Adrenal gland (tissue), 12 donors: Measurements from ENCODE around the gene PDIA3. TPM values are rescaled to one million over a fixed set of nuclear protein-coding genes. Genes with fewer than 3 reads are reported as not detected.
"Not testable (repeated sequence)": the region's sequence is repeated elsewhere in the genome, so short reads cannot be mapped to it uniquely, and the experiment has no call there.

ENCODE experiments used
- DNase-seq, 7 donors: peaks; one replicate each; pipeline ENCODE4 v3.0.0-alpha.2; 2019 to 2020
- H3K27ac ChIP-seq, 5 donors: fragments of 200-600 bp; sonication (generic) in 4 of 5; 1 replicate in 3 of 5; 2 replicates in 2 of 5; pipeline versions ENCODE4 v1.5.1 to v1.8.0; 2016 to 2020; ENCODE audit warnings: mild to moderate bottlenecking in 1 of 5
- H3K27me3 ChIP-seq: fragments of 200-600 bp; 2 replicates; pipeline ENCODE4 v1.8.0; 2021
- H3K36me3 ChIP-seq, 2 donors: fragments of 200-600 bp; replicated peaks in 1 of 2; 1 replicate in 1 of 2; 2 replicates in 1 of 2; pipeline versions ENCODE4 v1.5.1 to v1.8.0; 2018 to 2022
- H3K4me1 ChIP-seq, 2 donors: fragments of 200-600 bp; replicated peaks in 1 of 2; 1 replicate in 1 of 2; 2 replicates in 1 of 2; pipeline versions ENCODE4 v1.5.1 to v1.8.0; 2018 to 2021
- H3K4me3 ChIP-seq, 4 donors: fragments of 200-600 bp; sonication (generic) in 3 of 4; one replicate each; pipeline ENCODE4 v1.5.1; 2016 to 2018
- H3K9me3 ChIP-seq, 3 donors: fragments of 200-600 bp; sonication (generic) in 1 of 3; replicated peaks in 1 of 3; 1 replicate in 2 of 3; 2 replicates in 1 of 3; pipeline versions ENCODE4 v1.5.1 to v1.8.0; 2016 to 2021
- CTCF ChIP-seq, 6 experiments: fragments of 450-650 bp in 4 of 6; fragments of 200-600 bp in 2 of 6; sonication (generic) in 1 of 6; IDR thresholded peaks; 1 replicate in 5 of 6; 2 replicates in 1 of 6; pipeline versions ENCODE4 v1.5.1 to v1.8.0; 2016 to 2021; ENCODE audit warnings: antibody characterized with exemption in 6 of 6, mild to moderate bottlenecking in 2 of 6, moderate library complexity in 1 of 6
- POLR2A ChIP-seq, 2 donors: fragments of 450-650 bp; IDR thresholded peaks; one replicate each; pipeline ENCODE4 v1.6.1; 2017; ENCODE audit warnings: antibody characterized with exemption in 2 of 2, mild to moderate bottlenecking in 2 of 2, moderate library complexity in 1 of 2
- WGBS, 4 donors: extraction: QIAGEN DNeasy Blood & Tissue Kit in 2 of 4; methylation state at CpG; one replicate each; pipeline versions ENCODE4 v1.1.5 to v1.1.7; 2013 to 2017; 5-methylcytosine and 5-hydroxymethylcytosine counted together
- intact Hi-C, 2 donors: fragments of 100-400 bp; cut with DNase I; formaldehyde crosslinking; loops; one replicate each; pipeline versions ENCODE4 v1.14.1 to v1.15.0; 2022 to 2023
- polyA plus RNA-seq, 3 donors: library from polyadenylated mRNA; stranded (reverse); fragments of 200-250 nt in 2 of 3; fragments of 350-450 nt in 1 of 3; fragmentation: Illumina TruSeq in 1 of 3; extraction: RNeasy Lipid Tissue Mini Kit (QIAGEN cat#74804) in 1 of 3; gene quantifications; one replicate each; pipeline ENCODE4 v1.2.3, GENCODE V29; 2013 to 2014
- total RNA-seq, 9 donors: library from RNA; depleted of rRNA in 4 of 9; stranded (reverse); fragments of >200 nt in 4 of 9; fragments of 120-200 nt in 1 of 9; fragmentation: NEBNext Ultra II Directional in 1 of 9; extraction: Animal tissue kit (Norgen Biotek cat#: 25700) in 1 of 9; gene quantifications; one replicate each; pipeline versions ENCODE4 v1.1.0 to v1.2.4, GENCODE V29; 2013 to 2023
- donor health status: healthy with polysubstance abuse.
- donor health status: Bipolar disorder and iron deficiency.
- donor health status: DM: yes; HTN: yes; CAD: no.
- donor health status: DM: no; HTN: no; CAD: no.
- donor health status: DM: no; HTN: no; CAD: no.
- donor health status: DM: yes; HTN: yes; CAD: no.

Gene PDIA3
- total and polyA plus RNA-seq, 12 donors, result 92.7 to 727 (median 201) TPM

- Histone ChIP-seq H3K27me3 (no peaks in the 10 kb centered on the region), H3K4me1 (no peaks in the 10 kb centered on the region), H3K36me3 (no peaks in the 10 kb centered on the region), H3K27ac (no peak overlapping the region), H3K4me3 (no peak overlapping the region), H3K9me3 (no peaks in the 10 kb centered on the region)
- no peak for DNase-seq
- 77 to 90% (median 89%) methylated on average over 6 of the region's 6 CpGs for WGBS, 4 donors
- intact Hi-C loops, result no loop called here
- TF ChIP-seq POLR2A (IDR thresholded peaks at IDR 0.05) (no peak), CTCF (IDR thresholded peaks at IDR 0.05) (no peak)
These were observed 10.8 kb upstream of the PDIA3 start for GRCh38 chr15:43735416-43735815.

DNA sequence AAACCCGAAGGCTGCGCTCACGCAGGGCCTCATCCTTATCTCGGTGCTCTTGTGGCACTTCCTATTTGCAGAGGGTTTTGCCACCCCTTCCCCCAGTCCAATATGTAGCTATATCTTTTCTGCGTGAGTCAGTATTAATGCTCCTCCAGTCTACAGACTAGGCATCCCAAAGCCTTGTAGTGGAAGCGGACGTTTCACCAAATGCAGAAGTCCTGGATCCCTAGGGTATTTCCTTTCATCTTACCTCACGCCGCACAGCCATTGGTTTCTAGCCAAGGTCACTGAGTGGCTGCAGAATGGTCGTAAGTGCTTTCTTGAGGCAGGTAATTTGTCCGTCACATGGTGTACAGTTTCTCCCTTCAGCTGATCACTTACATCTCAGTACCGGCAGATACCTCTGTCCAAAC lies 668 bp downstream of the PDIA3 start:
- peaks cover 16 to 44% of the 10 kb centered on the region in 2 donors for H3K4me1 ChIP-seq
- H3K9me3 ChIP-seq, H3K36me3 ChIP-seq, intact Hi-C loops, H3K27me3 ChIP-seq: not testable (repeated sequence)
- peak overlapping the region; percentile 64 to 98 (median 84) for H3K4me3 ChIP-seq
- DNase-seq, result peak in 3 of 7 donors; percentile 16 to 61 (median 21)
- 0 to 2% (median 1%) methylated on average over 3 to 12 of the region's 12 CpGs for WGBS, 4 donors
- H3K27ac ChIP-seq, result peak overlapping the region; percentile 81 to 98 (median 95)

DNA sequence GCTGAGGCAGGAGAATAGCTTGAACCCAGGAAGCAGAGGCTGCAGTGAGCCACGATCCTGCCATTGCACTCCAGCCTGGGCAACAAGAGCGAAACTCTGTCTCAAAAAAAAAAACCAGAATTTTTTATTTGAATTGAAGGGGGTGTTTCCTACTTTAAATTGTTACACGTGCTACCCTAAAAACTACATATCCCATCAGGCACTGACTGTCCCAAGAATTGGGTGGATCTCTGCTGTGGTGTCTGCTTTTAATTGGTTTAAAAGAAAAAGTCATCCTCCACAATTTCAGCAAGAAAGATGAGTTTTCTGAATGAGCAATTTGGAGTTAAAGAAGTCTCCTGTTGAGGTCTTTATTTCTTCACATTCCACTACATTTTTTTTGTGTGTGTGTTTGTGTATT lies 2.1 kb downstream of the PDIA3 start:
- Histone ChIP-seq H3K4me1 (peaks cover 16 to 49% of the 10 kb centered on the region in 2 donors), H3K9me3 (no peaks in the 10 kb centered on the region), H3K4me3 (no peak overlapping the region), H3K36me3 (no peaks in the 10 kb centered on the region), H3K27me3 (no peaks in the 10 kb centered on the region), H3K27ac (no peak overlapping the region)
- intact Hi-C loops, result no loop called here
- DNase-seq, result no peak
- TF ChIP-seq CTCF (IDR thresholded peaks at IDR 0.05) (no peak), POLR2A (IDR thresholded peaks at IDR 0.05) (no peak)
- 62 to 77% (median 70%) methylated on average over 3 of the region's 3 CpGs for WGBS, 4 donors

- peak overlapping the region in 1 of 4 donors; percentile 42 for H3K4me3 ChIP-seq
- peak in 3 of 7 donors; percentile 22 to 49 (median 38) for DNase-seq
- TF ChIP-seq CTCF (IDR thresholded peaks at IDR 0.05), result no peak
- no peak for TF ChIP-seq POLR2A (IDR thresholded peaks at IDR 0.05)
- H3K4me1 ChIP-seq, result peaks cover 16 to 49% of the 10 kb centered on the region in 2 donors
- H3K36me3 ChIP-seq, result peaks cover 0 to 11% of the 10 kb centered on the region in 2 donors
- H3K27me3 ChIP-seq, result no peaks in the 10 kb centered on the region
- peak overlapping the region in 4 of 5 donors; percentile 8 to 47 (median 36) for H3K27ac ChIP-seq
- no peaks in the 10 kb centered on the region for H3K9me3 ChIP-seq
- WGBS, 4 donors, result 44 to 54% (median 46%) methylated on average over 12 of the region's 12 CpGs
- intact Hi-C loops, result no loop called here
These were observed 3.6 kb downstream of the PDIA3 start for GRCh38 chr15:43749690-43750345.

GRCh38 chr15:43751885-43752284 lies 5.6 kb downstream of the PDIA3 start:
- no peaks in the 10 kb centered on the region for H3K9me3 ChIP-seq
- peaks cover 0 to 30% of the 10 kb centered on the region in 2 donors for H3K36me3 ChIP-seq
- no peak for DNase-seq
- 67 to 80% (median 78%) methylated on average over 6 of the region's 6 CpGs for WGBS, 4 donors
- no peak overlapping the region for H3K27ac ChIP-seq
- TF ChIP-seq POLR2A (IDR thresholded peaks at IDR 0.05) (no peak), CTCF (IDR thresholded peaks at IDR 0.05) (no peak)
- no peaks in the 10 kb centered on the region for H3K27me3 ChIP-seq
- intact Hi-C loops, result no loop called here
- H3K4me3 ChIP-seq, result no peak overlapping the region
- H3K4me1 ChIP-seq, result peaks cover 12 to 49% of the 10 kb centered on the region in 2 donors
